Activated CD4-positive, alpha-beta T cell treated with anti-CD3 and anti-CD28 coated beads for 24 hours (primary cell): ENCODE measurements around the gene SH3RF2.
"Not testable (repeated sequence)": the region's sequence is repeated elsewhere in the genome, so short reads cannot be mapped to it uniquely, and the experiment has no call there.

ENCODE experiments used
- DNase-seq, 2 donors: peaks; one replicate each; pipeline ENCODE4 v3.0.0-alpha.2; 2020; ENCODE audit warnings: low read depth in 2 of 2

Gene SH3RF2, protein sequence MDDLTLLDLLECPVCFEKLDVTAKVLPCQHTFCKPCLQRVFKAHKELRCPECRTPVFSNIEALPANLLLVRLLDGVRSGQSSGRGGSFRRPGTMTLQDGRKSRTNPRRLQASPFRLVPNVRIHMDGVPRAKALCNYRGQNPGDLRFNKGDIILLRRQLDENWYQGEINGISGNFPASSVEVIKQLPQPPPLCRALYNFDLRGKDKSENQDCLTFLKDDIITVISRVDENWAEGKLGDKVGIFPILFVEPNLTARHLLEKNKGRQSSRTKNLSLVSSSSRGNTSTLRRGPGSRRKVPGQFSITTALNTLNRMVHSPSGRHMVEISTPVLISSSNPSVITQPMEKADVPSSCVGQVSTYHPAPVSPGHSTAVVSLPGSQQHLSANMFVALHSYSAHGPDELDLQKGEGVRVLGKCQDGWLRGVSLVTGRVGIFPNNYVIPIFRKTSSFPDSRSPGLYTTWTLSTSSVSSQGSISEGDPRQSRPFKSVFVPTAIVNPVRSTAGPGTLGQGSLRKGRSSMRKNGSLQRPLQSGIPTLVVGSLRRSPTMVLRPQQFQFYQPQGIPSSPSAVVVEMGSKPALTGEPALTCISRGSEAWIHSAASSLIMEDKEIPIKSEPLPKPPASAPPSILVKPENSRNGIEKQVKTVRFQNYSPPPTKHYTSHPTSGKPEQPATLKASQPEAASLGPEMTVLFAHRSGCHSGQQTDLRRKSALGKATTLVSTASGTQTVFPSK

DNA sequence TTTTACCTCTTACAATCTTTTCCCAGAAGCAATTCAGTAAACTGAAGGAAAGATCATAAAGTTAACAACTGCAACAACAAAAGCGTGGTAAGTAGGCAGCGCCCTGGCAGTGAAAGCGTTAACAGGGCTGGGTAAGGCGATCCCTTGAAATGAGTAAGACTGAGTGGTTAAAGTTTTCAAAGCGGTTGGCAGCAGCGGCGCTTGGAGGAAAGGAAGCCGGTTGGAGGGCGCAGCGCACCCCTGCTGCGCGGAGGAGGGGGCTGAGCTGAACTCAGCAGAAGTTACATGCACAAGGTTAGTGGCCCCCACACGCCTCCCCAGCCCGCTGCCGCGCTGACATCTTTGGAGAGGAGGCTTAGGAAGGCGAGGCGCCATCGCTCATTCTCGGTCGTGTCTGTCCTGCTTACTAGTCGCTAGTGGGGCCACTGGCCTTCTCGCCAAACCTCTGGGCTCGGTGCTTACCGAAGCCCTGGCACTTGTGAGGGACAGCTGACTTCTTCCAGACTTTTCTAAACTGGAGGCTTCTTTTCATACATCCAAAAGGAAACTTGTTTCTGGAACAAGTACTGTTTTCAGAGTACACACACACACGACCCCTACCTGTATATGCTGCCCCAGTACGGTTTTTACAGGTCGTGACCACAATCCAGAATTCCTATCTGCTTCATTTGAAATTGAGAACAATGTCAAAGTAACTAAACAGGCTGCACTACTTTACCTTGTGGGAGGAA, at the start of gene SH3RF2:
TSS of gene SH3RF2 (plus strand) at position 178 of the 731 bp plus-strand sequence. CDS start 1,351 bp downstream, outside the sequence.
- DNase-seq: peak in 1 of 2 donors; percentile 13

DNA sequence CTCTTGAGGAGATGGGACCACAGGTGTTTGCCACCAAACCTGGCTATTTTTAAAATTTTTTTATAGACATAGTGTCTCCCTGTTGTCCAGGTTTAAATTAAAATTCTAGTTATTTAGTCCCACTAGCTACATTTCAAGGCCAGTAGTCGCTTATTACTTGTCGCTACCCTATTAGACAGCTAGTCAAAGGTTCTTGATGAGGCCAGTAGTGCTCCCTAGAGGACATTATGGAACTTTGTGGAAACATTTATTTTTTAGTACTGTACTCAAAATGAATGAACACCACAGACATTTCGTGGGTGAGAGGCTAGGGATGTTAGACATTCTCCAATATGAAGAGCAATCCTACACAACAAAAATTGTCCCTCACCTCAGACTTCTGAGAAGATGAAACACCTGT, 49.2 kb upstream of the SH3RF2 start:
- DNase-seq: no peak

DNA sequence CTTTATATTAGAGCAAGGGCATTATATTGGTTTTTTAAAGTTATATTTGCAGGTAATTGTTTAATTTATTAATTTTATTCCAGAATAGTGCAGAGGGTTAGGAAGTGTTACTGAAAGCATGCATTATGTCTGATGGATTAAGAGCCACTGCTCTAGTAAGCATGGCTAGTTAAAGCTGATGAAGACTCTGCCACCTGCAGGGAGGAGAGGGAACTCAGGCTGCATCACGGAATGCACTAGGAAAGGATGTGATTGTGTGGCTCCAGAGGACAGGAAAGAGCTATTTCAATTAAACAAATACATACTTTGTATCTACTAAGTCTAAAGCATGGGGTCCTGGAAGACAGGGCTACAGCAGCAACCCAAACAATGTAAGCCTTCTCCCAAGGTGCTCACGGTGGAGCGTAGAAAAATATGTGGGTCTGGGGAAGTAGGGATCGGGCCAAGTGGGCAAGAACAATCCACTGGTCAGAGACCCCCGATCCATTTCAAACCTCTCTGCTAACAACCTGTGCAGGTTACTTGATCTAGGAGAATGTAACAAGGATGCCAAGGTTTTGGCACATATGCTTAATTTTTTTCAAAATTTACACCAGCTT, 48.3 kb upstream of the SH3RF2 start:
- DNase-seq: no peak

DNA sequence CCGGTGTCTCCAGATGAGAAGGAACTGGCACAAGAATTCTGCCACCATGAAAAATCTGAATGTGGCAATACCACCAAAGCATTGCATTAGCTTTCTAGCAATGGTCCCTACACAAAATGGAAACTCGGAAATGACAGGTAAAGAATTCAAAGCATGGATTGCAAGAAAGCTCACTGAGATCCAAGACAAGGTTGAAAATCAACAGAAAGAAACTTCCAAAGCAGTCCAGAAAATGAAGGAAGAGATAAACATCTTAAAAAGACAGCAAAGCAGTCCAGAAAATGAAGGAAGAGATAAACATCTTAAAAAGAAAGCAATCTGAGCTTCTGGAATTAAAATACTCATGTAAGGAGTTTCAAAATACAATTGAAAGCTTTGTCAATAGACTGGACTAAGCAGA, 46.8 kb upstream of the SH3RF2 start:
- no peak for DNase-seq

DNA sequence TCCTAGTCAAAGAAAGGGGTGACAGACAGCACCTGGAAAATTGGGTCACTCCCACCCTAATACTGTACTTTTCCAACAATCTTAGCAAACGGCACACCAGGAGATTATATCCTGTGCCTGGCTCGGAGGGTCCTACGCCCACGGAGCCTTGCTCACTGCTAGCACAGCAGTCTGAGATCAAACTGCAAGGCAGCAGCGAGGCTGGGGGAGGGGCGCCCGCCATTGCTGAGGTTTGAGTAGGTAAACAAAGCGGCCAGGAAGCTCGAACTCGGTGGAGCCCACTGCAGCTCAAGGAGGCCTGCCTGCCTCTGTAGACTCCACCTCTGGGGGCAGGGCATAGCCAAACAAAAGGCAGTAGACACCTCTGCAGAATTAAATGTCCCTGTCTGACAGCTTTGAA, 45.0 kb upstream of the SH3RF2 start:
- DNase-seq: not testable (repeated sequence)

DNA sequence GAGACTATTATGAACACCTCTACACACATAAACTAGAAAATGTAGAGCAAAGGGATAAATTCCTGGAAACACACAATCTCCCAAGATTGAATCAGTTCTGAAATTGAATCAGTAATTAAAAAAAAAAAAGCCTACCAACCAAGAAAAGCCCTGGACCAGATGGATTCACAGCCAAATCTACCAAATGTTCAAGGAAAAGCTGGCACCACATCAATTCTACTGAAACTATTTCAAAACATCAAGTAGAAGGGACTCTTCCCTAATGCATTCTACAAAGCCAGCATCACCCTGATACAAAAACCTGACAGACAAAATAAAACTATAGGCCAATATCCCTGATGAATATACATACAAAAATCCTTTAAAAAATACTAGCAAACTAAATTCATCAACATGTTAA, 38.2 kb upstream of the SH3RF2 start:
- no peak for DNase-seq

DNA sequence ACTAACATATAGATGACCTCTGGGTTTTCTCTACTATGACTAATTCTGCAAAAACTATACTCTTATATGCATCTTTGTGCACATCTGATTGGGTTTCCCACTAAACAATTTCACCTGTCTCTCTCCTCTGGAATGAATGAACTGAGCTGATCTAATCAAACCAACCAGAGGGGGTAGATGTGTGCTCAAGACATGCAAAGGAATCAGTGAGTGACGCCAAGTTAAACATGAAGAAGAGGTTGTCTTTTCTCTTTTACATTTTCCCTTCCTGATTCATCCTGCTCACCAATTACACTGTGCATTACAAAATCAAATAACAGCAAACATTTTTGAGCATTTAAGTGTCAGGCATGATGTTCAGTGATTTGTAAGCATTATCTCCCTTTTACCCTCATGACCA, 34.0 kb upstream of the SH3RF2 start:
- DNase-seq: no peak

DNA sequence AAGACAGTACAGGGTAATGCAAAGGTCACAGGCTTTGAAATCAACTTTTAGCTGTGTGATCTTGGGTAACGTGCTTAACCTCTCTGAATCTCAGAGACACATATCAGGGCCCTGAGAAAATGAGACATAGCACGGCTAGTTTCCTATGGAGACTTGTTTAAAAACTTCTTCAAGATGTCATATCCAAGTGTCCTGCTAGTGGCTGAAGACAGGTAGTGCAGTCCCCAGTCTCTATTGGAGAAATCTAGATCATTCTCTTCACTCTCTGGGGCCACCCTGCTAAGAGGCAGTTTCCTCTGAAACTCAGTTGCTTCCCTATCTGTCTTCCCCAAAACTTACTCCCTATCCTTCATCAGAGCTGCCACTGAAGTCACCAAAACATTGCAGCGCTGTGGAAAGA, 33.3 kb upstream of the SH3RF2 start:
- DNase-seq: no peak

DNA sequence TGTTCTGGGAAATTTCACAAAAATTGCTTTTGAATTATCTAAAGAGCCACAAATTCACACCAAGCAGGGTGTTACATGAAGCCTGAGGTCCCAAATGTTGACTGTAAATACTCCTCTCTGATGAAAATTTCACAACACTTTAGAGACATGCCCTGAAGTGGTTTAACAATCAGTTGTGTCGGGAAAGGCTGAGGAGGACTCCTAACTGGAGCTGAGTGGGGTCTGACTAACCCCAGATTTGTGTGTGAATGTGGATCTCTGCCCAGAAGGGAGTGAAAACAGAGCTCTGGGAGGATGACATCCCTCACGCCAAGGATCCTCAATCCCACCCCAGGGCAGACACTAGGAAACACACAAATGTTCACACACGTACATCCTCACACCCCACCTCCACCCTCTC, 32.5 kb upstream of the SH3RF2 start:
- no peak for DNase-seq

DNA sequence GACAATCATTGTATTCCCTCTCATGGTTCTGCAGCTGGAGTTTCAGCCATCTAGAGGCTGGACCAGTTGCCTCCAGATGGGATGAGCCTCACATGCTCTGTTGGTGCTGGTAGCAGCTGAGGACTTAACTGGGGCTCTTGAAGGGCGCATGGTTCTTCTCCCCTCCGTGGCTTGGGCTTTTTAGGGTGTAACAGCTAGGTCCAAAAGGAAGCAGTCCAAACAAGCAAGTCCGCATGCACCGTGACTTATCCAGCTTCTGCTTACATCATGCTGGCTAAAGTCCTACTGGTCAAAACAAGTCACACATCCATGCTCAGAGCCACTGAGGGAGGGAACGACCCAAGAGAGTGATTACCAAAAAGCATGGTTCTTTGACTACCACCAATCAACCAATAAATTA, 31.6 kb upstream of the SH3RF2 start:
- no peak for DNase-seq

DNA sequence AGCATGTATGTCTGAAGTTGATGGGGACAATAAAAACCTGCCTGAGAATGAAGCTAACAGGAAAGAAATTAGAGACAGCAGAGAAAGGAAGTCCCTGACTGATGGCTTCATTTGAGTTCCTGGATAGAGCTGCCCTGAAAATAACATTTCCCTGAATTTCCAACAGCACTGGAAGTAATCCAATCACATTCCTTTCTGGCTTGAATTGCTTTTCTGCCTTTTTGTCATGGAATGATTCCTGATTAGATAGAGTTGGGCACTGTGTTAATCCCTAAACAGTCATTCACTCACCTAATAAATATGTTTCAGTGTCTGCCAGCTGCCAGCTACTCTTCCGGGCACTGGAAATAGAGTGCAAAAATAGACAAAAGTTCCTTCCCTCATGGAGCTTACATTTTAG, 30.0 kb upstream of the SH3RF2 start:
- no peak for DNase-seq

DNA sequence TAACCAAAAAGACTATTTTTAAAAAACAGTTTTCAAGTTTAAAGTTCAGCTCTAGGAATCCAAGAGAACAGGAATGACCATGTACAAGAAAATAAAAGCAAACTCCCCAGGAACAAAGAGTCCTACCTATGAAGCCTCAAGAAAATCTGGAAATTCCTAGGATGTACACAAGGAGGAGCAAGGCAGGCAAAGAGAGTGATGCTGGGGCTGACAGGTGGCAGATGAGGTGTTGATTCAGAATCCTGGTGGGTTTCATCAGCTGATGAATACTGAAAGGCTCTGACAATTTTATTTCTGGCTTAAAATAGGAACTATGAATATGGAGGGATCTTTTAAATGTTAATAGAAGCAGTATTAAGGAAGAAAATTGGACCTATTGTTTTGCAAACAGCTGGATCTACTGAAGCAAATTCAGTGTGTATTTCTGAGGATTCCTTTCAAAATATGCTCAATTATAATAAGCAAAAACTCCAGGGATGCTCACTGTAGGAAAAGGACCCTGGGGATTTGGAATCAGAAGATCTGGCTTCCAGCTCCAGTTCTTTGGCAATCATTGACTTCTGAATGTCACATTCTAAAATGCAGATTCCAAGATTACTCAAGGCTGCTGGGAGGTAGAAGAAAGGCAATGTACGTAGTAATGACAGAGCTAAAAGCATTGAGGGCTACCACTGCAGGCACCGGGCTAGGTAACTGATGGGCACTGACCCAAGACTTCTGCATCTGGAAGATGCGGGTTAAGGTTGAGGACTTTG, 28.0 kb upstream of the SH3RF2 start:
- DNase-seq: no peak

DNA sequence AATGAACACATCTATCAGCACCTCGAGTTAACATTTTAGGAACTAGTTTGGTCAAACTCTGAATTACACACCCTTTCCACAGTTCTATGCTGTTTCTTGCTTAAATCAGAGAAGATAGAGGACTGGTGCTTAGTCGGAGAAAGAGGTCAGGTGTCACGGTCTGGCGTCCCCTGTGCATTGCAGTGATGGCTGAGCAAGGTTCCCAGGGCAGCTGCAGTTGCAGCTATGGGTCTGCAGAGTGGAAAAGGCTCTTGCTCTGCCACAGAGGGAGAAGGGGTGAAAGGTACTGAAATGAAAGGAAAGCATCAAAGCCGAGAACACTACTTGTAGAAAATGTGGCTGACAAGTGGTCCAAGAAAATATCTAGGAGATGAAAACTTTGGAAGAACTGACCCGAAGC, 25.2 kb upstream of the SH3RF2 start:
- DNase-seq: no peak

DNA sequence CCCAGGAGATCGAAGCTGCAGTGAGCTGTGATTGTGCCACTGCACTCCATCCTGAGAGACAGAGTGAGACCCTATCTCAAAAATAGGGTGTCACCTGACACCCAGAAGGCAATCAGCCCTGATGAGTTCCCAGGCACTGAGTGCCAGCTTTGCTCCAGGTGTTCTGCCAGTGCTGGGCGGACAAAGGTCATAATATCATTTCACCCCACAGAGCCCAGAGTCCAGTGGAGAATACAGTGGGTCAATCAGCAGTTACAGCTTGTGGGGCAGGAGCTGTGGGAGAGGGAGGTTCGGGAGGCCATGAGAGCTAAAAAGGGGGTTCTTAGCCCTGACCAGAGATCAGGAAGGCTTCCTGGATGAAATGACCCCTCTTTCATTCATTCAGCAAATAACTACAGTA, 24.4 kb upstream of the SH3RF2 start:
- no peak for DNase-seq

DNA sequence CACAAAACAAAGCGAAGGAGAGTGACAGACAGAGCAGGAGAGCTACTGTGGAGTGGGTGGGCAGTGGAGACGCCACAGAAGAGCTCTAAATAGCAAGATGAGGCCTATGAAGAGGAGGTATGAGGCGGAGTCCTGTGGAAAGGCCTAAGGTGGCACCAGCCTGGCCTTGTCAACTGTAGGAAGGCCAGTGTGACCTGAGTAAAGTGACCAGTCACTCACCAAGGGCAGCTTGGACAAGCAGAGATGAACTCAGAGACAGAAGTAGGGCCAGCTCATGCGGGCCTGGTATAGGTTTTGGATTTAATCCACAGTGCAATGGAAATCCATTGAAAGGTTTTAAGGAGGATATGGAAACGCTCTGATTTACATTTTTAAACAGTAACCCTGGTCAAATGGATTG, 23.8 kb upstream of the SH3RF2 start:
- no peak for DNase-seq

DNA sequence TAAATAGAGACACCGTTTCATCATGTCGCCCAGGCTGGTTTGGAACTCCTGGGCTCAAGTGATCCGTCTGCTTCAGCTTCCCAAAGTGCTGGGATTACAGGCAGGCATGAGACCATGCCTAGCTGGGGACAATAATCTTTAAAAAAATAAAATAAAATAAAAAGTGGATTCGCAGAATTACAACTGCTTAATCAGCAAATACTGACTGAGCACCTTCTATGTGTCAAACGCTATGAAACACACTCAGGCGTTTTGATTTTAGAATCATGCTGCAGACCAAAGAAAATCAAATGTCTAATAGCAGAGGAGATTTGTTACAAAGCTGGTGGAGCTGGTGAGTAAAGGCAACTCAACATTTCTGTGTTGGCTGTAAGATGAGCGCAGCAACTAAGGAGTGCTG, 22.7 kb upstream of the SH3RF2 start:
- no peak for DNase-seq

DNA sequence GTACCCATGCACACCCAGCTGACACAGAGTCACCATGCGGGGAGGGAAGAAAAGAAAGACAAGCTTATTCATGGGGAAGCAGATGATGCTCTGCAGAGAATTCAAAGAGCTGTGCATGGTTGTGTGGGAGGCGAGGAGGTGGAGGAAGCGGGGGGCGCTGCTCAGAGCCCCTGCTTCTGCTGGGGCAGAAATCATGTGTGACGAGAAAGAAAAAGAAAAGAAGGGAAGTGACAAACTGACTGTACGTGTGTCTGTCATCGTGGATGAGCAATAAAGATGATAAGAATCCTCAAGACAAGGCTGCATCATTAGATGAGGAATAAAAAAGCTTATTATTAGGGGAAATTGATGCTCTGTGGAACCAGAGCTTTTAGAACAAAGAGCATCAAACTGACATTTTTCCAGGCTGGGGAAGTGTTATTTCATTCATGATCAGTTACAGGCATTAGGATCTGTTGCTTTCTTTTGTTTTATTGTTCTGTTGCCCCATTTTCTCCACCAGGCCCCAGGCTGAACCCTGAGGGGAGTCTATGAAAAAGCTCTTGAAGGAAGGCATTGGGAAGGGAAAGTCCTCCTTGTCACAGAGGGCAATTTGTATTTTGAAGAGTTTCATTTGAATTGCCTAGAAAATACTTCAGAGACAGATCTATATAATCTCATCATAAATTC, 20.3 kb upstream of the SH3RF2 start:
- no peak for DNase-seq

DNA sequence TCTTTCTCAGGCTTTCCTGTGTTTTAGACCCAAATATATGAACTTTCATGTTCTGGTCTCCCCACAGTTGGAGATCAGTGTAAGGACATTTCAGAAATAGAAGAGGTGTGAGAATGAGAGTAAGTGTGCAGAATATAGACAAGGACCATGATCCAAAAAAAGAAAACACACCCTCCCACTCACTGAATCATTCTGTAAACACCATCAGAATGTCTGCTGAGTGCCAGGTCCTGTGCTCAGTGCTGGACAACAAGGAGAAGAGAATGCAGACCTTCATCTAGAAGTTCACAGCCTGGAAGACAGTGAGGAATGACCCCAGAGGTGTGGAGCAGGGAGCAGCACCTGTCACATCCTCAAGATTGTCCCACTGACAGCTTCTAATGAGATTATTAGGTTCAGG, 19.1 kb upstream of the SH3RF2 start:
- no peak for DNase-seq

DNA sequence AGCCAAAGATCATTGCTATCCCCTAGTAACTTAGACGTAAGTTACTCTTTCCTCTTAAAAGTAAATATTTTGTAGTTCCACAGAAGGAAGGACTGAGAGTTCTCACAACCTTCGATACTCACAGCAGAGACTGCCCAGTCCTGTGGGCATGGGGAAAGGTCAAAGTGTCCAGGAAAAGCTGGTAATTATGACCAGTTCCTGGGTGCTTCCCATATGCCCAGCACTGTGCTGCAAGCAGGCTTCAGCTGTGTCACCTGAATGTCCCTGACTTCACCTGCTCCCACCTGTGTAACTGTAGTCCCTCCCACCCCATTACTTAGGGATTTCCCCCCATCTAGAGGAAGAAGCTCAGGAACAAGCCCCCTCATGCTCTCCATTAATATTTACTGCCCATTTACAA, 18.0 kb upstream of the SH3RF2 start:
- no peak for DNase-seq

DNA sequence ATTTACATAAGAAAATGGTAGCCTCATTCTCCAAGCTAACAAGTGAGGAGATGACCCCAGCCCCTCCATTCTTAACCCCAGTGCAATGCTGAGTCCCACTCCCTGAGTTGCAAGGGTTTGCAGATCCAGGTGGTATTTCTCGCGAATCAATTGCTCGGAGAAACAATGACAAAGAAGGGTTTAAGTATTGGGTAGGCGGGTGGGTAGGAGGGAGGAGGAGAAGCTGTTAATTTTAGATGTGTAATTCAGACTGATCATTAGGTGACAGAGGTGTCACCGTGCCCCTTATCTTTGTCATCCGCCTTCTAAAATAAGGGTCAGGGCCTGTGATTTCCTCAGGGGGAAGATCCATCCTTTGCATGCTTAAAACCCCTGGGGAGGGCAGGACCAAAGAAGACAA, 17.0 kb upstream of the SH3RF2 start:
- DNase-seq: no peak
